Neural progenitor cell (in vitro differentiated cells): ENCODE data around the gene EXOSC7. TPM values are rescaled to one million over a fixed set of nuclear protein-coding genes. Genes with fewer than 3 reads are reported as not detected.

Experiments
- DNase-seq: peaks from one replicate; pipeline ENCODE4 v3.0.0-alpha.2; 2016; ENCODE audit warnings: low spot score
- H2AFZ ChIP-seq: fragments of 200-600 bp; sonication (generic); replicated peaks from 2 replicates; pipeline ENCODE4 v1.6.1; 2016; ENCODE audit warnings: antibody characterized with exemption
- H3F3A ChIP-seq: fragments of 200-600 bp; sonication (generic); 2 replicates; pipeline ENCODE4 v1.6.1; 2016; ENCODE audit warnings: antibody characterized with exemption, low read depth
- H3K27ac ChIP-seq: fragments of 200-600 bp; sonication (generic); 2 replicates; pipeline ENCODE4 v1.5.1; 2016; ENCODE audit warnings: mild to moderate bottlenecking
- H3K27me3 ChIP-seq: fragments of 200-600 bp; sonication (generic); 2 replicates; pipeline ENCODE4 v1.6.1; 2016; ENCODE audit warnings: mild to moderate bottlenecking, moderate library complexity
- H3K36me3 ChIP-seq: fragments of 200-600 bp; sonication (generic); 2 replicates; pipeline ENCODE4 v1.5.1; 2016
- H3K4me1 ChIP-seq: fragments of 200-600 bp; sonication (generic); 2 replicates; pipeline ENCODE4 v1.6.1; 2016; ENCODE audit warnings: mixed run types
- H3K4me2 ChIP-seq: fragments of 200-600 bp; sonication (generic); 2 replicates; pipeline ENCODE4 v1.6.1; 2016
- H3K4me3 ChIP-seq: fragments of 200-600 bp; sonication (generic); 2 replicates; pipeline ENCODE4 v1.5.1; 2016
- H3K79me2 ChIP-seq: fragments of 200-600 bp; sonication (generic); 2 replicates; pipeline ENCODE4 v1.6.1; 2016; ENCODE audit warnings: low read depth
- H3K9ac ChIP-seq: fragments of 200-600 bp; sonication (generic); 2 replicates; pipeline ENCODE4 v1.6.1; 2016
- H3K9me3 ChIP-seq: fragments of 200-600 bp; sonication (generic); 2 replicates; pipeline ENCODE4 v1.5.1; 2016; ENCODE audit warnings: low read depth
- H4K20me1 ChIP-seq: fragments of 200-600 bp; sonication (generic); 2 replicates; pipeline ENCODE4 v1.6.1; 2016; ENCODE audit warnings: low read depth
- H3K27ac Mint-ChIP-seq: 3 replicates; pipeline ENCODE4 v1.8.0; 2021; ENCODE audit warnings: mixed read lengths
- H3K27me3 Mint-ChIP-seq: 2 replicates; pipeline ENCODE4 v1.8.0; 2022; ENCODE audit warnings: low read depth, mild to moderate bottlenecking, inconsistent platforms, moderate library complexity, mixed read lengths; ENCODE audit not compliant: insufficient read depth
- H3K36me3 Mint-ChIP-seq: 3 replicates; pipeline ENCODE4 v1.8.0; 2021; ENCODE audit warnings: mixed read lengths
- H3K4me1 Mint-ChIP-seq: 3 replicates; pipeline ENCODE4 v1.8.0; 2021; ENCODE audit warnings: mixed read lengths
- H3K4me3 Mint-ChIP-seq: 3 replicates; pipeline ENCODE4 v1.8.0; 2021; ENCODE audit warnings: mild to moderate bottlenecking, moderate library complexity, mixed read lengths
- H3K9me3 Mint-ChIP-seq: 3 replicates; pipeline ENCODE4 v1.8.0; 2020; ENCODE audit warnings: mixed read lengths
- EZH2 ChIP-seq: fragments of 200-600 bp; sonication (generic); IDR thresholded peaks from 2 replicates; pipeline ENCODE4 v1.6.1; 2017; ENCODE audit warnings: antibody characterized with exemption, mild to moderate bottlenecking, moderate library complexity
- EZH2phosphoT487 ChIP-seq: fragments of 200-600 bp; sonication (generic); IDR thresholded peaks from 2 replicates; pipeline ENCODE4 v1.6.1; 2017; ENCODE audit warnings: antibody characterized with exemption
- small RNA-seq: library from RNA; depleted of rRNA; stranded (forward); fragments of <200 nt; gene quantifications from one replicate; pipeline ENCODE3, GENCODE V24; 2015
- total RNA-seq: library from RNA; depleted of rRNA; stranded (reverse); fragments of >200 nt; gene quantifications from 2 replicates; pipeline ENCODE4 v1.2.3, GENCODE V29; 2015; ENCODE audit warnings: low replicate concordance
- TF ChIP-seq, protein P1 (sequence below): fragments of 200-600 bp; sonication (generic); IDR thresholded peaks from 2 replicates; pipeline ENCODE4 v1.5.1; 2017; ENCODE audit warnings: antibody characterized with exemption, mild to moderate bottlenecking

EXOSC7 gene
- total RNA-seq, 1 donor from 2014 or later, result 88.7 TPM

DNA sequence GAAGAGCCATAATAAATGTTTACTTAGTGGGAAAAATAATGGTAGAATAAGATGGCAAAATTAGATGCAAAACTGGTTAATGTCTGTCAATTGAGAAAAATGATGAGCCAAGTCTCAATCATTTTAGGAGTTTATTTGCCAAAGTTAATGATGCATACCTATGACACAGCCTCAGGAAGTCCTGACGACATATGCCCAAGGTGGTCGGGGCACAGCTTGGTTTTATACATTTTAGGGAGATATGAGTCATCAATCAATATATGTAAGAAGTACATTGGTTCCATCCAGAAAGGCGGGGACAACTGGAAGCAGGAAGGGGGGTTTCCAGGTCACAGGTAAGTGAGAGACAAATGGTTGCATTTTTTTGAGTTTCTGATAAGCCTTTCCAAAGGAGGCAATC lies 81.5 kb downstream of the EXOSC7 start:
- Mint-ChIP-seq H3K27ac (no peak overlapping the region), H3K36me3 (no peaks in the 10 kb centered on the region), H3K4me1 (peaks cover 31% of the 10 kb centered on the region), H3K9me3 (no peaks in the 10 kb centered on the region), H3K27me3 (no peaks in the 10 kb centered on the region), H3K4me3 (no peak overlapping the region)
- H3F3A ChIP-seq, result peaks cover 13% of the 10 kb centered on the region
- no peak overlapping the region for H3K9ac ChIP-seq
- H3K9me3 ChIP-seq, result no peaks in the 10 kb centered on the region
- no peak for DNase-seq
- H3K79me2 ChIP-seq, result no peaks in the 10 kb centered on the region
- H4K20me1 ChIP-seq, result peaks cover 5% of the 10 kb centered on the region
- no peak overlapping the region for H3K4me3 ChIP-seq
- H3K27ac ChIP-seq, result no peak overlapping the region
- H3K4me1 ChIP-seq, result peaks cover 15% of the 10 kb centered on the region
- H3K36me3 ChIP-seq, result no peaks in the 10 kb centered on the region
- TF ChIP-seq EZH2phosphoT487, result no peak
- no peak for TF ChIP-seq EZH2
- TF ChIP-seq, protein P1, sequence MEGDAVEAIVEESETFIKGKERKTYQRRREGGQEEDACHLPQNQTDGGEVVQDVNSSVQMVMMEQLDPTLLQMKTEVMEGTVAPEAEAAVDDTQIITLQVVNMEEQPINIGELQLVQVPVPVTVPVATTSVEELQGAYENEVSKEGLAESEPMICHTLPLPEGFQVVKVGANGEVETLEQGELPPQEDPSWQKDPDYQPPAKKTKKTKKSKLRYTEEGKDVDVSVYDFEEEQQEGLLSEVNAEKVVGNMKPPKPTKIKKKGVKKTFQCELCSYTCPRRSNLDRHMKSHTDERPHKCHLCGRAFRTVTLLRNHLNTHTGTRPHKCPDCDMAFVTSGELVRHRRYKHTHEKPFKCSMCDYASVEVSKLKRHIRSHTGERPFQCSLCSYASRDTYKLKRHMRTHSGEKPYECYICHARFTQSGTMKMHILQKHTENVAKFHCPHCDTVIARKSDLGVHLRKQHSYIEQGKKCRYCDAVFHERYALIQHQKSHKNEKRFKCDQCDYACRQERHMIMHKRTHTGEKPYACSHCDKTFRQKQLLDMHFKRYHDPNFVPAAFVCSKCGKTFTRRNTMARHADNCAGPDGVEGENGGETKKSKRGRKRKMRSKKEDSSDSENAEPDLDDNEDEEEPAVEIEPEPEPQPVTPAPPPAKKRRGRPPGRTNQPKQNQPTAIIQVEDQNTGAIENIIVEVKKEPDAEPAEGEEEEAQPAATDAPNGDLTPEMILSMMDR, result no peak
- no peak overlapping the region for H2AFZ ChIP-seq
- H3K27me3 ChIP-seq, result peaks cover 50% of the 10 kb centered on the region
- H3K4me2 ChIP-seq, result no peak overlapping the region

DNA sequence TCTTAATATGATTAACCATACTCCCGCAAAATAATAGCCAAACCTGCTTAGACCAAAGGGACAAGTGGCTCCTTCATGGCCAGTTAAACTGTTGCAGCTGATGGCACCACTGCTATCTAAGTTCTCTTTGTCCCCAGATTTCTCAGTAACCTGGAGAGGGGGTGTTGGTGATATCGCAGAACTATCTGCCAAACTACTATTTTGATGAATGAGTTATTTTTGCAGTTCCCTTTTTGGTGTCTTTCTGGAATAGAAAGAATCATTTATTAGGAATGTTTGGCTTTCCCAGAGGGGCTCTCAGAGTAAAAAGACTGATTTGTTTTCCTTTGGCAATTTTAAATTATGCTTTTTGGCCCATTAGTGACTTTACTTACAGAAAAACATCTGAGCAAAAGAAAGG lies 83.1 kb downstream of the EXOSC7 start:
- no peak overlapping the region for H3K4me3 ChIP-seq
- H3K9ac ChIP-seq, result no peak overlapping the region
- peaks cover 13% of the 10 kb centered on the region for H3F3A ChIP-seq
- H3K27me3 ChIP-seq, result peaks cover 39% of the 10 kb centered on the region
- no peak for DNase-seq
- H2AFZ ChIP-seq, result no peak overlapping the region
- H3K9me3 Mint-ChIP-seq, result no peaks in the 10 kb centered on the region
- H3K4me2 ChIP-seq, result no peak overlapping the region
- H3K9me3 ChIP-seq, result no peaks in the 10 kb centered on the region
- no peak overlapping the region for H3K27ac ChIP-seq
- H3K36me3 ChIP-seq, result no peaks in the 10 kb centered on the region
- H3K36me3 Mint-ChIP-seq, result no peaks in the 10 kb centered on the region
- no peaks in the 10 kb centered on the region for H3K79me2 ChIP-seq
- peaks cover 5% of the 10 kb centered on the region for H4K20me1 ChIP-seq
- H3K27ac Mint-ChIP-seq, result no peak overlapping the region
- peaks cover 15% of the 10 kb centered on the region for H3K4me1 ChIP-seq
- TF ChIP-seq, protein P1, result no peak
- TF ChIP-seq EZH2phosphoT487 (no peak), EZH2 (no peak)
- no peak overlapping the region for H3K4me3 Mint-ChIP-seq
- peaks cover 31% of the 10 kb centered on the region for H3K4me1 Mint-ChIP-seq
- H3K27me3 Mint-ChIP-seq, result no peaks in the 10 kb centered on the region

DNA sequence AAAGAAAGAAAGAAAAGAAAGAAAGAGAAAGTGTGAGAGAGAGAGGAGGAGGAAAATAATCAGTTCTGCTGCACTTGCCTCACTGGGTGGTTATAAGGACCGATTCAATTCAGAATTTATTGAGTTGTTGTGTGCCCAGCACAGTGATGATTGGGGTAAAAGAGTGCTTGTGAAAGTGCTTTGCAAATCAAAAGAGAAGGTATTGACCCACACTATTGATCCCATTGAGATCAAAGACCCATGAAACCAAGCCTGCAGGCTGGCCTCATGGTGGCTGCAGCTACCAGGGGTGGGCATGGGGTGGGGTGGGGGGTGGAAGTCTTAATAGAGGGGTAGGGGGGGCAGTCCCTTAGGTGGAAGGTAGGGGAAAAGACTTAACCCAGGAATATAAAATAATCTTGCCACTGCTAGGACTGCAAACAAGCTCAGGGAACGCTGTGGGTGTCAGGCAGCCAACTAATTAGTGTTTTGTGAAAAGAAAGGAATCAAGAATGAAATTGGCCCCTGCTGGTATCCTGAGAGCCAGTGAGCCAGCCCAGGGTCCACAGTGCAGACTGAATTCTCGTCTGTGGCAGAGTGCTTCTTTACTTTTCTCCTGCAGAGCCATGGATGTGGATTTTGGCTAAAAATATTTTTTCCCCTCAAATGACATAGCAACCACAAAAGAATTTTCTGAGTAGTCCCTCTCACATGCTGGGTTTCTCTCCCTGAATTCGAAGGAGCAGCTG lies 84.3 kb downstream of the EXOSC7 start:
- no peaks in the 10 kb centered on the region for H3K79me2 ChIP-seq
- no peak overlapping the region for H3K27ac ChIP-seq
- DNase-seq, result peak; percentile 67
- H3F3A ChIP-seq, result peaks cover 13% of the 10 kb centered on the region
- no peak overlapping the region for H2AFZ ChIP-seq
- no peaks in the 10 kb centered on the region for H3K36me3 Mint-ChIP-seq
- peak overlapping the region; percentile 41 for H3K4me3 Mint-ChIP-seq
- TF ChIP-seq, protein P1, result no peak
- TF ChIP-seq EZH2 (no peak), EZH2phosphoT487 (no peak)
- peaks cover 5% of the 10 kb centered on the region for H4K20me1 ChIP-seq
- H3K4me2 ChIP-seq, result peak overlapping the region; percentile 52
- no peaks in the 10 kb centered on the region for H3K36me3 ChIP-seq
- no peaks in the 10 kb centered on the region for H3K9me3 Mint-ChIP-seq
- H3K9ac ChIP-seq, result no peak overlapping the region
- peaks cover 15% of the 10 kb centered on the region for H3K4me1 ChIP-seq
- H3K4me3 ChIP-seq, result no peak overlapping the region
- H3K27me3 Mint-ChIP-seq, result no peaks in the 10 kb centered on the region
- H3K4me1 Mint-ChIP-seq, result peaks cover 30% of the 10 kb centered on the region
- no peak overlapping the region for H3K27ac Mint-ChIP-seq
- peaks cover 32% of the 10 kb centered on the region for H3K27me3 ChIP-seq
- no peaks in the 10 kb centered on the region for H3K9me3 ChIP-seq

Small RNA genes lying within 50 kb of the gene (small RNA-seq; reads per million reads assigned to genes)
- not detected for gene RNU5B-3P

Other genes starting within 250 kb of the EXOSC7 start
- gene ZNF501, start 246.6 kb upstream of the EXOSC7 start, total RNA-seq, result 9.9 and 12.6 TPM in 2 replicates
- gene KIAA1143, start 214.6 kb upstream of the EXOSC7 start, total RNA-seq, result 48.9 and 73.6 TPM in 2 replicates
- 46.2 and 83.4 TPM in 2 replicates for gene KIF15, start 214.4 kb upstream of the EXOSC7 start, total RNA-seq
- gene TMEM42, start 114.3 kb upstream of the EXOSC7 start, total RNA-seq, result 10.1 and 17.7 TPM in 2 replicates
- 0.04 and 0.12 TPM in 2 replicates for gene TGM4, start 101.6 kb upstream of the EXOSC7 start, total RNA-seq
- 41.2 and 65.8 TPM in 2 replicates for gene ZDHHC3, start 70 bp upstream of the EXOSC7 start, total RNA-seq
- gene CLEC3B, start 50.1 kb downstream of the EXOSC7 start, total RNA-seq, result not detected in 2 replicates
- gene CDCP1, start 170.1 kb downstream of the EXOSC7 start, total RNA-seq, result 0.12 and 0.24 TPM in 2 replicates